HG03066 (cell line): Measurements from ENCODE around the gene RXFP1.
"Not testable (repeated sequence)": the region's sequence is repeated elsewhere in the genome, so short reads cannot be mapped to it uniquely, and the experiment has no call there.

Source experiments
- ATAC-seq: cut with Tn5 transposase; IDR thresholded peaks from one replicate; pipeline ENCODE4 v1.9.1; 2021; ENCODE audit warnings: low read depth; ENCODE audit not compliant: unreplicated experiment

Gene RXFP1

DNA sequence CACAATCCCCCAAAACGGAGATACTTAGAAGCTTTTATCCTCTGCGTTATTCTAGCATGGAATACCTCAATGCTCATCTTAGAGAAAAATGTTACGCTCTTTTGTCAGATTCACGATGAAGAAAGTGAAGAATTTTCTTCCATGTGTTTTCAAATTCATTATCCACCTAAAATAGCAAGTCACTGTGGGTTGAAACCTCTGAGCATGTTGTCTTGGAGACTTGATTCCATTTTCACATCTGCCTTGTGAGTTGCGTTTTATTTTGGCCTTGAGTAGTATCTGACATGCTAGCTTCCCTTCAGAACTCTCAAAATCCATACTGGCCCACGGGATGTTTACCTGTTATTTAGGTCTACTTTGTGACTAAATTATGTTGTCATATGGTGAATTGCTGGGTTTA lies 83.7 kb downstream of the RXFP1 start:
- ATAC-seq: no peak

DNA sequence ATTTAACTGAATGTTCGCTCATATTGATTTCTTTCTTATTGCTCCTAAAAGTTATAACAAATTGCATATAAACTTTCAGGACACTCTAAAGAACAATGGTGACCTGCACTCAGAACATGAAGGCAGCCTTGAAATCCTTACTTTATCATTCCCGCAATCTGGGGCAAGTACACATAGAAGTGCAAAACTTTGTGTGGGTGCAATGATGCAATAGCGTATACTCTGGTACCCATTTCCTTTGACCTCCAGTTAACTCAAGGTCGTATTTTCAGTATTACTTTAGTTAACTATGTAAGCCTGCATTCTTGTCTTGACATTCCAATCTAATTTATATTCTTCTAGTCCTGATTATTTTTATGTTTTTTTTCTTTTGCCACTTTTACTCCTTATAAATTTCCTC lies 85.3 kb downstream of the RXFP1 start:
- ATAC-seq: no peak

DNA sequence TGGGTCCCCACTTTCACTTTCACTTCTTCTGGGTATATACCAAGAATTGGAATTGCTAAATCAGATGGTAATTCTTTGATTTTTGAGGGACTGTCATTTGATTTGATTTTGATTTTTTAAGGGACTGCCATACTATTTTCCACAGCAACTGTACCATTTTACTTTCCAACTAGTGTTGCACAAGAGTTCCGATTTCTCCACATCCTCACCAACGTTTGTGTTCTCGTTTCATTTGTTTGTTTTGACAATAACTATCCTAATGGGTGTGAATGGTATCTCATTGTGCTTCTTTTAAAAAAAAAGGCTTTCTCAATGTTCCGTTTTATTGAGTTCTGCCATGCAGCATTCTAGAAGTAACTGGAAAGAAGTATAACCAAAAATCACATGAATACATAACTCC lies 87.4 kb downstream of the RXFP1 start:
- no peak for ATAC-seq

DNA sequence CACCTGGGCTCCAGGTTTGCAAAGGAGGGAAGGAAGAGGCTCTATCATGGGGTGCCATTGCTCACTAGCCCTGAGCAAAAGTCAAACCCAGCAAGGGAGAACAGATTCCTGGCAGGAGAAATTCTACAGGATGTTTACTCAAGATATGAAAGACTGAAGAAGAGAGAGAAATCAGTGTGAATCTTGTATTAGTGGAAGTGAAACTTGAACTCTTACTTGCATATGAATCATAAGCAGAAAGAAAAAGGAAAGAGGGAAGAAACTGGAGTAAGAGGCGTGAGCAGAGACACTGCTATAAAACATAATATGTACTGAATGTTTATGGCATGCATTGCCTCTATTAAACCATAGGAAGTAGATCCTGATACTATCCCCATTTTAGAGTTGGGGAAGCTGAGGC lies 89.1 kb downstream of the RXFP1 start:
- ATAC-seq: peak; percentile 90

DNA sequence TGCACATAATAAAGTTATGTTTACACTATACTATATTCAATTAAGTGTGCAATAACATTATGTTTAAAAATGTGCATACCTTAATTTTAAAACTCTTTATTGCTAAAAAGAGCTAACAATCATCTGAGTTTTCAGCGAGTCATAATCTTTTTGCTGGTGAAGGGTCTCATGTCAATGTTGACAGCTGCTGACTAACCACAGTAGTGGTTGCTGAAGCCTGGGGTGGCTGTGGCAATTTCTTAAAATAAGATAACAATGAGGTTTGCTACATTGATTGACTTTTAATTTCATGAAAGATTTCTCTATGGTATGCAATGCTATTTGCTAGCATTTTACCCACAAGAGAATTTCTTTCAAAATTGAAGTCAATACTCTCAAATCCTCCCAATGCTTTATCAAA lies 91.4 kb downstream of the RXFP1 start:
- ATAC-seq: no peak

DNA sequence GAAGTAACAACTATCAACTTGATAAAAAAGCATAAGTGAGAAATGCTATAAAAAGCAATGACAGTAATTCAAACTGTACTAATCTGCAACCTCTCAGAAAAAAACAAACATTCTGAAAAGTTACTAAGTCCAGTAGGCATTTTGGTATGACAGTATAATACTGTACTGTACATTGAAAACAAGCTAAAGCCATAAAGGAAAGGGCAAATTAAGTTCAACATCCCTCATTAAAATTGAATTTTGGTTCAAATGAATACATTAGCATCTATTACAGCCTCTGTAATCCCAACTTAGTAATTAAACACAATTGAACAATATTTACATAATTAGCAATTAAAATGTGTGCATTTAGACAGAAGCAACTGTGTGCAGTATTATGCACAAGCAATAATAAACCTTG lies 96.3 kb downstream of the RXFP1 start:
- no peak for ATAC-seq

DNA sequence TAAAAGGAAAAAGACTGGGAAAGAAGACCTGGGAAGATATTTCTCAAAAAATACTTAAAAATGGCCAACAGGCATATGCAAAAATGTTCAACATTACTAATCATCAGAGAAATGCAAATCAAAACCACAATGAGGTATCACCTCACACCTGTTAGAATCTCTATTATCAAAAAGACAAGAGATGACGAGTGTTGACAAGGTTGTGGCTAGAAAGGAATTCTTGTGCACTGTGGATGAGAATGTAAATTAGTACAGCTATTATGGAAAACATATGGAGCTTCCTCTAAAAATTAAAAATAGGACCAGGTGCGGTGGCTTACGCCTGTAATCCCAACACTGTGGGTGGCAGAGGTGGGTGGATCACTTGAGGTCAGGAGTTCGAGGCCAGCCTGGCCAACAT lies 100.0 kb downstream of the RXFP1 start:
- ATAC-seq: no peak

DNA sequence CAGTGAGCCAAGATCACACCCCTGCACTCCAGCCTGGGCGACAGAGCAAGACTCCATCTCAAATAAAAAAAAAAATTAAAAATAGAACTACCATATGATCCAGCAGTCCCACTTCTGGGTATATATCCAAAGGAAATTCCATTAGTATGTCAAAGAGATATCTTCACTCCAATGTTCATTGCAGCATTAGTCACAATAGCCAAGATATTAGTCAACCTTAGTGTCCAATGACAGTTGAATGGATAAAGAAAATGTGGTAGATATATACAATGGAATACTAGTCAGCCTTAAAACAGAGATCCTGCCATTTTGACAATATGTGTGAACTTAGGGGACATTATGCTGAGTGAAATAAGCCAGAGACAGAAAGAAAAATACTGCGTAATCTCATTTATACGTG lies 100.6 kb downstream of the RXFP1 start:
- no peak for ATAC-seq

DNA sequence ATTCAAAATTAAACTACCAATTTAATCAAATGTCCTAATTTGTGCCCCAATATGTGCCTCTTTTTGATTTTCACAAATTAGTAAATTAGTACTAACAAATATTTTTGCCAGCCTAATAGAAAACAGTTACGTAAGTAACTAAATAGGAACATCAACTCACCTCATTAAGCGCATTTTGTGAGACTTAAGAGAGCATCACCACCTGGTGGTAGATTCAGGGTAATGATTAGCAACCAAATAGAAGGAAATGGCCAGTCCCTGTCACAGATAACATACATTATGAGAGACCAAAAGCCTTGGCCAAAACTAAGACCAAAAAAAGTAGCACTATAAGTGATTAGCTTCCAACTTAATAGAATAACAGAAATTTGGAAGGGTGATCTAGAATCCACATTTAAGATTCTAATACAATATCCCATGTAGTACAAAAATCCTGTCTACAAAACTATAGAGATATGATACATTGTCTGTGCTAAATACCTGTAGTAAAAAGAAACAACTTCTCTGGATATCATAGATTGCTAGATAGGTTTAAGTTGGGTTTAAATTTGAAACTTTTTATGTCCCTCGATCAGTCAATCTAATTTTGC lies 103.3 kb downstream of the RXFP1 start:
- ATAC-seq: peak; percentile 89

DNA sequence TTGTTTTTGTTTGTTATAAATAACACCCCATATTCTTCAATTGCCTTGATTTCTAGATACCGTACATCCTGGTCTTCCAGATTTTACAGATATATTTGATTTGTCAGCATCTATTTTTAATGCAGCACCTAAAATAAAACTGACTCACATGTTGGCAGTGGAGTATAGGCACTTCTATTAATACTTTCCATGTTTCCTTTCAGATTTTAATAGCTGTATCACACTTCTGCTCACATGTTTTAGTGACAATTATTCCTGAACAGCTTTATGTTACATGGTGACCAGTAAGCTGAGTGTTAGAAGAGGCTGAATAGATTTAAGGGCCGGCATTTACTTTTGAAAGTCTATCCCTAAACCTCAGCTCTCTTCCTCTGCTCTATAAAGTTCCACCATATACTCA lies 103.9 kb downstream of the RXFP1 start:
- no peak for ATAC-seq

DNA sequence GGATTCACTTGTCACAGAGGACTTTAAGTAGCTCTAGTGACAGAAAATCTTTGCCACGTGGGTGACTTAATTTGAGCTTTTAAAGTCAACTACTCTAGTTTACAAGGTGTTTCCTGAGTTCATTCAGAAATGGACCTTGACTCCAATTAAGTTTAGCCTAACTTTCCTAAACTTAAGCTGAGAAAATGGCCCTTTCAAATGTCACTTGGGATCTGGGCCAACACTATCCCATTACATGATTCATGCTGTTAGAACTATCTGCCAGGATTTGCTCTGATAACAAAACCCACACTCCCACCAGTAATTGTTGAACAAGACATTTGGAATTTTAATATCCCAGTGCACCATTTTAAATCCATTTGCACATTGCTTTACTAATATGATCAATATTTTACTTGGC lies 109.2 kb downstream of the RXFP1 start:
- ATAC-seq: no peak

DNA sequence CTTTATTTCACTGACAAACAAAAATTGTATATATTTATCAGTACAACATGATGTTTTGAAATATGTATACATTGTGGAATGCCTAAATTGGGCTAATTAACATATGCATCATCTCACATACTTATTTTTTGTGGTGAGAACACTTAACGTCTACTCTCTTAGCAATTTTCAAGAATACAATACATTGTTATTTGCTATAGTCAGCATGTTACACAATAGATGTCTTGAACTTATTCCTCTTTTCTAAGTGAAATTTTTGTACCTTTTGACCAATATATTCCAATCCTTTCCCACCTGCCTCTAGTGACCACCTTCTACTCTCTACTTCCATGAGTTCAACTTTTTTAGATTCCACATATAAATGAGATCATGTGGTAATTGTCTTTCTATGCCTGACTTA lies 114.9 kb downstream of the RXFP1 start:
- no peak for ATAC-seq

DNA sequence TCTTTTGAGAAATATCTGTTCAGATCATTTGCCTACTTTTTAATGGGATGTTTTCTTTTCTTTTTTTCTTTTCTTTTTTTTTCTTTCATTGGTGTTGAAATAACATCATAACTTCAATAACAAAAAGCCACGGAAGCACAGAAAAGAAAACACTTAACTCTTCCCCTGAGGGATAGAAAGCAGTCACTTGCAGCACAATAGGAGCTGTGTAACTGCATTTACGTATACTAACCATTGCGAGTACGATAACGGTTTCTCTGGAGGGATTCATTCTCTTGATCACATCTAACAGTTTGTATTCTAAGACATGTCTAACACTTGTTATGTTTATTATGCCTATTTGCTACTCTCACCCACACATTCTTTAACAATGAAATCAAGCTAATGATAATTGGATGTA lies 122.7 kb downstream of the RXFP1 start:
- no peak for ATAC-seq

DNA sequence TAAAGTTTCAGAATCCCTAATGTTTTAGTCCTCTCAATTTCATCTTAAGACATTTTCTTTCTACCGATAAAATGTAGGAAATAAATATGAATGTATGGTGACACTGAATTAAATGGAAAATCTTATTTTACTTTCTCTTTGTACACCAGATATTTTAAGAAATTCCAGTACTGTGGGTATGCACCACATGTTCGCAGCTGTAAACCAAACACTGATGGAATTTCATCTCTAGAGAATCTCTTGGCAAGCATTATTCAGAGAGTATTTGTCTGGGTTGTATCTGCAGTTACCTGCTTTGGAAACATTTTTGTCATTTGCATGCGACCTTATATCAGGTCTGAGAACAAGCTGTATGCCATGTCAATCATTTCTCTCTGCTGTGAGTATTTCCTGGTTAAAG lies 123.1 kb downstream of the RXFP1 start:
- ATAC-seq: no peak

DNA sequence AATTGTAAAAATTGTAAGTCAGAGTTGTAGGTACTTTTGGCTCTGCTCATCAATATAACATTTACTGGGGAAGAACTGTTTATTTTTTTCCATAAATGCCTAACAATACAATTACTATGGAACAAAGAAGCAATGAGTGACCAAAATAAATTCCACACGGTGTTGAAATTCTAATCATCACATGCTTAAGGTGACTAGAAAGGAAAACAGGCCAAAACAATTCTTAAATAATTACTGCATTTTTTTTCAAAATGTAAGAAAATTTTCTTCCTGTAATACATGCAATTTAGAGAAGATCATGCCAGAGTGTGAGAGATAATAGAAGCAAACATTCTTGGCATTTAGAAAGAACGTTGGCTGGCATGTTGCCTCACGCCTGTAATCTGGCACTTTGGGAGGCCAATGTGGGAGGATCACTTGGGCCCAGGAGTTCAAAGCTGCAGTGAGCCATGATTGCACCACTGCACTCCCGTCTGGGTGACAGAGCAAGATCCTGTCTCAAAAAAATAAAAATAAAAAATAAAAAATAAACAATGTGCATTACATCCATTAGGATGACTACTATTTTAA lies 127.5 kb downstream of the RXFP1 start:
- no peak for ATAC-seq

DNA sequence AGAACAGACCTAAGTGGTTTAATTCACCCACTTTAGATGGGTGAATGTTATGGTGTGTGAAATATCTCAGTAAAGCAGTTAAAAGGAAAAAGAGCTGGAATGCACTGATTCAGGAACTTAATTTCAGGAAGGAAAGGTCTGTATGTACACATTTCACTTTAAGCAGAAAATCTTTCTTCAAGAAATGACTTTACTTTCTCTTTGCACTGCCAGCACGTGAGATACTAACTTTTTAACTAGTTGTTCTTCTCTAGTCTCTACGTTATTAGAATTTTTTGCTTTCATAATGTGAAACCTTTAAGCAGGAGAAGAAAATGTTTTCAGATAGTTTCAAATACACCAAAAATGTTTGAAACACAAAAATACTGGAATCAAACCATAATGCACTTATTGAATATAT lies 131.2 kb downstream of the RXFP1 start:
- ATAC-seq: no peak

DNA sequence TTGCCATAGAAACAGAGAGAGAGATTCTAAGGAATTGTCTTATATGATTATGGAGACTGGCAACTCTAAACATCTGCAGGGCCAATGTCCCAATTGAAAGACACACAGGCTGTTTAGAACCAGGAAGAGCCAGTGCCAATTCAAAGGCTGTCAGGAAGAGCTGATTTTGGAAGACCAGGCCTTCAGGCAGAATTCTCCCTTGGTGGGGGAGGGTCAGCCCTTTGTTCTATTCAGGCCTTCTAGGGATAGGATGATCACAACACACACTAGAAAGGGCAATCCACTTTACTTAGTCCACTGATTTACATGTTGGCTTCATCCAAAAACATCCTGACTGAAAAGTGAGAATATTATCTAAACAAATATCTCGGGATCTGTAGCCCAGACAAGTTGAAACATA lies 134.8 kb downstream of the RXFP1 start:
- ATAC-seq: no peak

DNA sequence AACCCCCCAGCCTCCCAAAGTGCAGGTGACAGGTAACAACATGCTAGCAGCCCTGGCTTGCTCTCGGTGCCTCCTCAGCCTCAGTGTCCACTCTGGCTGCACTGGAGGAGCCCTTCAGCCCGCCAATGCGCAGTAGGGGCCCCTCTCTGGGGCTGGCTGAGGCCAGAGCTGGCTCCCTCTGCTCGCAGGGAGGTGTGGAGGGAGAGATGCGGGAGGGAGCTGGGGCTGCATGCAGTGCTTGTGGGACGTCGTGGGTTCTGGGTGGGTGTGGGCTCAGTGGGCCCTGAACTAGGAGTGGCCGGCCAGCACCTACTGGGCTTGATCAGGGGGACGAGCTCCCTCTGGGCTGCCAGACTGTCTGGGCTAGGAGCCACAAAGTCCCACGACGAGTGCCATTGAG lies 135.6 kb downstream of the RXFP1 start:
- no peak for ATAC-seq

DNA sequence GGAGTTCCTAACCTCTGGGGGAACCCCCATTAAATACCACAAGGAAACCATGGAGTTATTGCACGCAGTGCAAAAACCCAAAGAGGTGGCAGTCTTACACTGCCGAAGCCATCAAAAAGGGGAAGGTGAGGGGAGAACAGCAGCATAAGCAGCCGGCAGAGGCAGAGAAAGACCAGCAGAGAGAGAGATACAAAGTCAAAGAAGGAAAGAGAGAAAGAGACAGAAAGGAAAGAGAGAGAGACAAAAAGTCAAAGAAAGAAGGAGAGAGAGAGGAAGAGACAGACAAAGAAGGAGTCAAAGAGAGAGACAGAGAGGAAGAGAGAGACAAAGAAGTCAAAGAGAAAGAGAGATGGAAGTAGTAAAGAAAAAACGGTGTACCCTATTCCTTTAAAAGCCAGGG lies 141.6 kb downstream of the RXFP1 start:
- ATAC-seq: not testable (repeated sequence)

DNA sequence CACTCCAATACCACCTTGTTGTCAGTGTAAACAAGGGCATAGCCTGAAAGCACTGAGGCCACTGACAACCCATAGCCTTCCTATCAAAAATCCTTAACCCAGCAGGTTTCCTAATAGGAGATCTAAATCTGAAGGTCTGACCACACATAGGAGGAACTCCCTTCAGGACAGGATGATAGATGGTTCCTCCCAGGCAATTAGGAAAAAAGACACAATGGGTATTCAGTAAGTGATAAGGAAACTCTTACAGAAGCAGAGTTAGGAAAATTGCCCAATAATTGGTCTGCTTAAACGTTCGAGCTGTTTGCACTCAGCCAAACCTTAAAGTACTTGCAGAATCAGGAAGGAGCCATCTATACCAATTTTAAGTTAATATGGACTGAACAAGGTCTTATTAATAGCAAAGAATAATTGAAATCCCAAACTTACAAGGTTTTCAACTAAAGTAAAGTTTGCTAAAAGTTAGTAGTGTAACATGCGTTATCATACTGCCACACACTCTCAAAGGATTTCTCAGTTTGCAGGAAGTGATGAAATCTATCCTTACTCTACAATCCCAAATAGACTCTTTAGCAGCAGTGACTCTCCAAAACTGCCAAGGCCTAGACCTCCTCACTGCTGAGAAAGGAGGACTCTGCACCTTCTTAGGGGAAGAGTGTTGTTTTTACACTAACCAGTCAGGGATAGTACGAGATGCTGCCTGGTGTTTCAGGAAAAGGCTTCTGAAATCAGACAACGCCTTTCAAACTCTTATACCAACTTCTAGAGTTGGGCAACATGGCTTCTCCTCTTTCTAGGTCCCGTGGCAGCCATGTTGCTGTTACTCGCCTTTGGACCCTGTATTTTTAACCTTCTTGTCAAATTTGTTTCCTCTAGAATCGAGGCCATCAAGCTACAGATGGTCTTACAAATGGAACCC lies 142.3 kb downstream of the RXFP1 start:
- ATAC-seq: not testable (repeated sequence)

DNA sequence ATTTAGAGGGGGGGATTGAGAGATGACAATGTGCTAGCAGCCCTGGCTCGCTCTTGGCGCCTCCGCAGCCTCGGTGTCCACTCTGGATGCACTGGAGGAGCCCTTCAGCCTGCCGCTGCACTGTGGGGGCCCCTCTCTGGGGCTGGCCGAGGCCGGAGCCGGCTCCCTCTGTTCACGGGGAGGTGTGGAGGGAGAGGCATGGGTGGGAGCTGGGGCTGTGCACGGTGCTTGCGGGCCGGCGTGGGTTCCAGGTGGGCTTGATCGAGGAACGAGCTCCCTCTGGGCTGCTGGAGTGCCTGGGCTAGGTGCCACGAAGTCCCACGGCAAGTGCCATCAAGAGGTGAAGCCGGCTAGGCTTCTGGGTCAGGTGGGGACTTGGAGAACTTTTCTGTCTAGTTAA lies 143.1 kb downstream of the RXFP1 start:
- no peak for ATAC-seq

DNA sequence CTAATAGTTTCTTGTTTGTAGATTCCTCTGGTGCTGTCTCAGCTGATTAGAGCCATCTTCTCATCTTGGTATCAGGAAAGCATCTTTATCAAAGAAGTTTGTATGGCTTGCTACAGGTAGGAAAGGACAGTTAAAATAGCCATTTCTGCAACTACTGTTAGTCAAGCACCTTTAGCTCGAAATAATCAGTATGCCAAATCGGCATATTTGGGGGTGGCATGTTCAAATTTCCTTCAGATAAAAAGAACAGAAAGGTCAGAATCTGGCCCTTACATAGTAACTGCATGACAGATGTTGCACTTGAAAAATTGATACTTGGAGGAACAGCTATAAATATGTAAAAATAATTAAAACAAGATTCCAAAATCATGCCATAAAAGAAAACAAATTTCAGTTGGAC lies 145.2 kb downstream of the RXFP1 start:
- ATAC-seq: no peak
